IMR-90 (cell line): ENCODE measurements around the gene GTF3C1. TPM values are rescaled to one million over a fixed set of nuclear protein-coding genes. Genes with fewer than 3 reads are reported as not detected.

Experiments
- ATAC-seq: fragments of 200-7000 bp; cut with Tn5 transposase; 2 replicates; pipeline ENCODE4 v1.9.1; 2020; ENCODE audit warnings: low read depth, mild to moderate bottlenecking, moderate library complexity
- BruUV-seq: library from RNA; stranded (reverse); fragments of 400-500 nt; replicated peaks from 2 replicates; lab custom pipeline; 2021; lab: Mats Ljungman, UMichigan
- CTCF ChIA-PET: fragments of 300-600 bp; formaldehyde crosslinking; extraction: SDS; loops from one replicate; lab custom pipeline; 2021; ENCODE audit warnings: antibody characterized with exemption; lab: Yijun Ruan, JAX
- POLR2A ChIA-PET: fragments of 300-600 bp; sonication (Branson Sonifier 250); formaldehyde crosslinking; loops from one replicate; lab custom pipeline; 2022; ENCODE audit warnings: antibody characterized with exemption; ENCODE audit not compliant: unreplicated experiment; lab: Charles Lee
- DNase-seq: peaks from one replicate; pipeline ENCODE4 v3.0.0; 2013
- H2AFZ ChIP-seq: replicated peaks from 2 replicates; pipeline ENCODE3; 2013; ENCODE audit warnings: low read length, mild to moderate bottlenecking; ENCODE audit not compliant: poor library complexity
- H2AK5ac ChIP-seq: 2 replicates; pipeline ENCODE4 v1.6.1; 2013; ENCODE audit warnings: low read depth, low read length, inconsistent platforms
- H2AK9ac ChIP-seq: replicated peaks from 2 replicates; pipeline ENCODE3; 2013; ENCODE audit warnings: mild to moderate bottlenecking, low read depth, low read length, moderate library complexity; ENCODE audit not compliant: poor library complexity
- H2BK120ac ChIP-seq: 2 replicates; pipeline ENCODE4 v1.6.1; 2013; ENCODE audit warnings: low read depth, low read length, inconsistent platforms
- H2BK15ac ChIP-seq: 3 replicates; pipeline ENCODE4 v1.6.1; 2013; ENCODE audit warnings: low read depth, low read length, inconsistent platforms
- H2BK20ac ChIP-seq: 2 replicates; pipeline ENCODE4 v1.6.1; 2013; ENCODE audit warnings: low read depth, mild to moderate bottlenecking, inconsistent platforms, low read length, moderate library complexity
- H2BK5ac ChIP-seq: 2 replicates; pipeline ENCODE4 v1.6.1; 2013; ENCODE audit warnings: mild to moderate bottlenecking, low read depth, low read length, inconsistent platforms; ENCODE audit not compliant: poor library complexity, severe bottlenecking
- H3K14ac ChIP-seq: replicated peaks from 2 replicates; pipeline ENCODE4 v1.6.1; 2013; ENCODE audit warnings: low read depth, low read length, inconsistent platforms
- H3K18ac ChIP-seq: 2 replicates; pipeline ENCODE4 v1.6.1; 2013; ENCODE audit warnings: low read depth, low read length, control low read depth
- H3K23ac ChIP-seq: 2 replicates; pipeline ENCODE4 v1.6.1; 2013; ENCODE audit warnings: low read depth, low read length, inconsistent platforms
- H3K27ac ChIP-seq: 2 replicates; pipeline ENCODE4 v1.5.1; 2013; ENCODE audit warnings: mild to moderate bottlenecking, control low read depth, low read length; ENCODE audit not compliant: insufficient read depth
- H3K27me3 ChIP-seq: 2 replicates; pipeline ENCODE4 v1.6.1; 2013; ENCODE audit warnings: low read length; ENCODE audit not compliant: control insufficient read depth, insufficient read depth
- H3K36me3 ChIP-seq: 2 replicates; pipeline ENCODE4 v1.6.1; 2013; ENCODE audit warnings: low read length, mixed read lengths; ENCODE audit not compliant: control insufficient read depth, insufficient read depth
- H3K4ac ChIP-seq: 2 replicates; pipeline ENCODE4 v1.6.1; 2013; ENCODE audit warnings: low read depth, low read length, inconsistent platforms
- H3K4me1 ChIP-seq: 2 replicates; pipeline ENCODE4 v1.6.1; 2013; ENCODE audit warnings: low read length, mixed read lengths; ENCODE audit not compliant: control insufficient read depth, insufficient read depth
- H3K4me2 ChIP-seq: 2 replicates; pipeline ENCODE4 v1.6.1; 2013; ENCODE audit warnings: low read depth, mild to moderate bottlenecking, control low read depth, low read length, moderate library complexity
- H3K4me3 ChIP-seq: 2 replicates; pipeline ENCODE4 v1.5.1; 2013; ENCODE audit warnings: low read depth, mild to moderate bottlenecking, control low read depth, low read length, moderate library complexity; ENCODE audit not compliant: insufficient read depth
- H3K56ac ChIP-seq: 2 replicates; pipeline ENCODE4 v1.6.1; 2013; ENCODE audit warnings: low read length, inconsistent platforms; ENCODE audit not compliant: insufficient read depth; ENCODE audit errors: extremely low read depth
- H3K79me1 ChIP-seq, 2 experiments: 2 replicates each; pipeline ENCODE4 v1.6.1; 2013; ENCODE audit warnings: low read length in 2 of 2, inconsistent platforms in 1 of 2, low read depth in 1 of 2
- H3K9ac ChIP-seq: 2 replicates; pipeline ENCODE4 v1.6.1; 2013; ENCODE audit warnings: low read depth, low read length, control low read depth
- H3K9me1 ChIP-seq: 2 replicates; pipeline ENCODE4 v1.6.1; 2013; ENCODE audit warnings: low read length, inconsistent platforms; ENCODE audit not compliant: insufficient read depth
- H3K9me3 ChIP-seq: 2 replicates; pipeline ENCODE4 v1.6.1; 2013; ENCODE audit warnings: low read length; ENCODE audit not compliant: control insufficient read depth, insufficient read depth
- H4K20me1 ChIP-seq: 2 replicates; pipeline ENCODE4 v1.6.1; 2013; ENCODE audit warnings: low read length, inconsistent platforms; ENCODE audit not compliant: insufficient read depth
- H4K5ac ChIP-seq: 2 replicates; pipeline ENCODE4 v1.6.1; 2013; ENCODE audit warnings: mild to moderate bottlenecking, low read depth, low read length, control low read depth
- H4K8ac ChIP-seq, 2 experiments: 2 replicates each; pipeline ENCODE4 v1.6.1; 2013; ENCODE audit warnings: low read depth in 2 of 2, low read length in 2 of 2, control low read depth in 1 of 2, inconsistent platforms in 1 of 2
- H4K91ac ChIP-seq: 2 replicates; pipeline ENCODE4 v1.6.1; 2013; ENCODE audit warnings: low read depth, low read length, inconsistent platforms; ENCODE audit not compliant: insufficient read depth
- BHLHE40 ChIP-seq: fragments of 150-350 bp; IDR thresholded peaks from 2 replicates; pipeline ENCODE4 v1.6.1; 2016; ENCODE audit warnings: mild to moderate bottlenecking, low read depth, low read length
- CEBPB ChIP-seq: IDR thresholded peaks from 2 replicates; pipeline ENCODE4 v1.6.1; 2012; ENCODE audit warnings: low read depth, low read length, improper control_type of control experiment
- CHD1 ChIP-seq: IDR thresholded peaks from 2 replicates; pipeline ENCODE4 v1.6.1; 2012; ENCODE audit warnings: low read depth, low read length, improper control_type of control experiment
- CTCF ChIP-seq: conservative IDR thresholded peaks from 2 replicates; pipeline ENCODE4 v1.5.1; 2012; ENCODE audit warnings: mild to moderate bottlenecking, low read depth, low read length, improper control_type of control experiment
- ELK1 ChIP-seq: fragments of 150-350 bp; IDR thresholded peaks from 2 replicates; pipeline ENCODE4 v1.6.1; 2016; ENCODE audit warnings: low read depth, mild to moderate bottlenecking, low read length, moderate library complexity, borderline replicate concordance
- FOS ChIP-seq: fragments of 150-350 bp; IDR thresholded peaks from 2 replicates; pipeline ENCODE4 v1.6.1; 2016; ENCODE audit warnings: low read depth, low read length
- MAFK ChIP-seq: IDR thresholded peaks from 2 replicates; pipeline ENCODE4 v1.6.1; 2012; ENCODE audit warnings: low read depth, low read length, improper control_type of control experiment
- MAZ ChIP-seq: IDR thresholded peaks from 2 replicates; pipeline ENCODE4 v1.6.1; 2012; ENCODE audit warnings: low read depth, mild to moderate bottlenecking, low read length, improper control_type of control experiment, moderate library complexity, borderline replicate concordance
- MXI1 ChIP-seq: IDR thresholded peaks from 2 replicates; pipeline ENCODE4 v1.6.1; 2012; ENCODE audit warnings: low read depth, mild to moderate bottlenecking, low read length, moderate library complexity, borderline replicate concordance
- NFE2L2 ChIP-seq: fragments of 150-350 bp; IDR thresholded peaks from 2 replicates; pipeline ENCODE4 v1.6.1; 2016; ENCODE audit warnings: low read depth, mild to moderate bottlenecking, low read length
- POLR2A ChIP-seq: IDR thresholded peaks from 2 replicates; pipeline ENCODE4 v1.6.1; 2012; ENCODE audit warnings: mild to moderate bottlenecking, low read depth, low read length
- RAD21 ChIP-seq: IDR thresholded peaks from 2 replicates; pipeline ENCODE4 v1.6.1; 2012; ENCODE audit warnings: low read length, improper control_type of control experiment
- RCOR1 ChIP-seq: IDR thresholded peaks from 2 replicates; pipeline ENCODE4 v1.6.1; 2012; ENCODE audit warnings: mild to moderate bottlenecking, low read length, improper control_type of control experiment; ENCODE audit not compliant: insufficient replicate concordance
- RFX5 ChIP-seq: IDR thresholded peaks from 2 replicates; pipeline ENCODE4 v1.8.0; 2012; ENCODE audit warnings: low read depth, mild to moderate bottlenecking, low read length, moderate library complexity
- SMC3 ChIP-seq: fragments of 150-350 bp; IDR thresholded peaks from 2 replicates; pipeline ENCODE4 v1.6.1; 2016; ENCODE audit warnings: low read depth, mild to moderate bottlenecking, antibody characterized with exemption, low read length, moderate library complexity
- WGBS, 2 experiments: methylation state at CpG; one replicate each; pipeline versions ENCODE4 v1.1.5 to v1.1.7; 2013; ENCODE audit warnings: missing lambda C conversion rate in 2 of 2; ENCODE audit not compliant: insufficient read length in 1 of 2; ENCODE audit errors: extremely low coverage in 2 of 2; 5-methylcytosine and 5-hydroxymethylcytosine counted together
- dilution Hi-C: fragments of 300-500 bp; cut with HindIII; formaldehyde crosslinking; loops from one replicate; pipeline ENCODE4 v1.14.3; 2018; ENCODE audit warnings: low sequenced_read_pairs; ENCODE audit not compliant: unreplicated experiment
- in situ Hi-C: fragments of 300-500 bp; cut with MboI; formaldehyde crosslinking; loops from 3 replicates; pipeline ENCODE4 v1.14.3; 2019; ENCODE audit warnings: low sequenced_read_pairs, inconsistent platforms, mixed read lengths
- intact Hi-C: fragments of 100-400 bp; cut with micrococcal nuclease; formaldehyde crosslinking; loops from 2 replicates; pipeline ENCODE4 v1.10.0; 2022
- polyA plus RNA-seq, 3 experiments: library from polyadenylated mRNA; depleted of rRNA; stranded (reverse); fragments of >200 nt; gene quantifications; 2 replicates each; pipeline ENCODE4 v1.2.3, GENCODE V29; 2012; ENCODE audit warnings: low replicate concordance in 1 of 3
- total RNA-seq: library from RNA; depleted of rRNA; stranded (reverse); fragments of >200 nt; gene quantifications from 2 replicates; pipeline ENCODE4 v1.2.3, GENCODE V29; 2012
- TF ChIP-seq, protein P1 (sequence below): fragments of 150-350 bp; IDR thresholded peaks from 2 replicates; pipeline ENCODE4 v1.6.1; 2017; ENCODE audit warnings: mild to moderate bottlenecking, antibody characterized with exemption, low read length, low read depth

GTF3C1 gene
- total and polyA plus RNA-seq, 2 of the 4 experiments (the other 2 are of a cell fraction), result 50.8 to 68.1 TPM

DNA sequence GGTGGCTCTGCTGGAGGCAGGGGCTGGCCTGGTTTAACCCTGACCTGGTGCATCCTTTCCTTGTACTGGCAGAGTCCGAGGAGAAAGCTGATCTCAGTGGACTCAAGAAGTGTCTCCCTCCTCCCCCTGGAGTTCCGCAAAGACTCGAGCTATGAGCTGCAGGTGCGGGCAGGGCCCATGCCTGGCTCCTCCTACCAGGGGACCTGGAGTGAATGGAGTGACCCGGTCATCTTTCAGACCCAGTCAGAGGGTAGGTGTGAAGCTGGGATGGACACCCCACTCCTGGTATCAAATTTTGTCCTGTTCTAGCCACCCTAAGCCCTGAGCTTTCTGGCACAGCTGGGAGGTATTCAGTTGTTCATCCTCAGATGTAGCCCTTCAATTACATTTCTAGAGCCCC is 105.2 kb downstream of the GTF3C1 start:
- DNase-seq, result no peak
- Histone ChIP-seq H2BK120ac (no peak overlapping the region), H4K91ac (no peak overlapping the region), H3K4me1 (no peaks in the 10 kb centered on the region), H3K4me2 (no peak overlapping the region), H4K8ac (no peak overlapping the region), H2BK20ac (no peak overlapping the region), H2BK5ac (no peak overlapping the region), H4K20me1 (no peaks in the 10 kb centered on the region), H3K9me1 (peaks cover 11% of the 10 kb centered on the region; the same call in 1 of the 2 replicates), H2AK9ac (no peak overlapping the region), H3K27me3 (no peaks in the 10 kb centered on the region), H3K36me3 (peaks cover 2% of the 10 kb centered on the region; the same call in 1 of the 2 replicates), H3K27ac (no peak overlapping the region), H3K9ac (no peak overlapping the region), H3K14ac (no peak overlapping the region), H3K23ac (no peak overlapping the region), H3K56ac (no peak overlapping the region), H3K4ac (no peak overlapping the region), H3K9me3 (peaks cover 11% of the 10 kb centered on the region), H2BK15ac (no peak overlapping the region), H2AK5ac (no peak overlapping the region), H3K18ac (no peak overlapping the region), H3K4me3 (no peak overlapping the region), H3K79me1 (no peaks in the 10 kb centered on the region; a peak in 1 of 4 replicates), H2AFZ (no peak overlapping the region), H4K5ac (no peak overlapping the region)
- ChIA-PET POLR2A (no interaction called here), CTCF (no interaction called here)
- no peak for ATAC-seq
- BruUV-seq, result no TSS peak
- dilution Hi-C loops (no loop called here), in situ Hi-C loops (no loop called here), intact Hi-C loops (no loop called here)
- no CpG with 5 or more reads among the region's 5 CpGs for WGBS, 2 experiments
- no peak for TF ChIP-seq POLR2A
- no peak for TF ChIP-seq CEBPB
- no peak for TF ChIP-seq MXI1
- TF ChIP-seq RFX5, result no peak
- no peak for TF ChIP-seq SMC3
- no peak for TF ChIP-seq MAZ
- no peak for TF ChIP-seq NFE2L2
- no peak for TF ChIP-seq BHLHE40
- TF ChIP-seq RCOR1, result no peak
- TF ChIP-seq FOS, result no peak
- no peak for TF ChIP-seq ELK1
- TF ChIP-seq RAD21, result no peak
- no peak for TF ChIP-seq MAFK
- TF ChIP-seq CTCF, result no peak
- TF ChIP-seq, protein P1, sequence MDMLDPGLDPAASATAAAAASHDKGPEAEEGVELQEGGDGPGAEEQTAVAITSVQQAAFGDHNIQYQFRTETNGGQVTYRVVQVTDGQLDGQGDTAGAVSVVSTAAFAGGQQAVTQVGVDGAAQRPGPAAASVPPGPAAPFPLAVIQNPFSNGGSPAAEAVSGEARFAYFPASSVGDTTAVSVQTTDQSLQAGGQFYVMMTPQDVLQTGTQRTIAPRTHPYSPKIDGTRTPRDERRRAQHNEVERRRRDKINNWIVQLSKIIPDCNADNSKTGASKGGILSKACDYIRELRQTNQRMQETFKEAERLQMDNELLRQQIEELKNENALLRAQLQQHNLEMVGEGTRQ, result no peak
- TF ChIP-seq CHD1, result no peak
